ENCODE measurements around the gene SERPINE3. TPM values are rescaled to one million over a fixed set of nuclear protein-coding genes. Genes with fewer than 3 reads are reported as not detected.

The SERPINE3 gene
- total RNA-seq, 1 donor from 2014 or later: not detected

DNA sequence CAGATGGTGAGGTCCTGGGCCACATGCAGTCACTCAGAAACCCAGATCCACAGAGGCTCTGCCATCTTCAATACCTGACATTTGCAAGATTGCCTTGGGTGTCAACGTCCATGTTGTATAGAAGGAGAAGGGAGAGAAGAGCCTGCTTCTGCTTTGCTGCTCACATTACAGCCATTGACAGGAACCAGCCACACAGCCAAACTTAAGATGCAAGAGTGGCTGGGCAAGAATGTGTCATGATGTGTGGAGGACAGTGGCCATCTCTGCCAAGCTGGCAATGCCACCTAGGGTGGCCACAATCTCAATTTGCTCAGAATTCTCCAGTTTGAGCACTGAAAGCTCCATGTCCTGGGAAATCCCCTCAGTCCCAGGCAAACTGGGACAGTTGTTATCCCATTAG is 25.9 kb upstream of the SERPINE3 start:
- DNase-seq (ENCODE audit: low read depth): no peak
- Histone ChIP-seq H3K4me3 (ENCODE audit: low read depth, low read length) (no peak overlapping the region), H3K27me3 (ENCODE audit: control insufficient read depth, insufficient read depth, low read length) (no peaks in the 10 kb centered on the region), H3K36me3 (ENCODE audit: control insufficient read depth, insufficient read depth, low read length) (no peaks in the 10 kb centered on the region)
- TF ChIP-seq, protein P1, sequence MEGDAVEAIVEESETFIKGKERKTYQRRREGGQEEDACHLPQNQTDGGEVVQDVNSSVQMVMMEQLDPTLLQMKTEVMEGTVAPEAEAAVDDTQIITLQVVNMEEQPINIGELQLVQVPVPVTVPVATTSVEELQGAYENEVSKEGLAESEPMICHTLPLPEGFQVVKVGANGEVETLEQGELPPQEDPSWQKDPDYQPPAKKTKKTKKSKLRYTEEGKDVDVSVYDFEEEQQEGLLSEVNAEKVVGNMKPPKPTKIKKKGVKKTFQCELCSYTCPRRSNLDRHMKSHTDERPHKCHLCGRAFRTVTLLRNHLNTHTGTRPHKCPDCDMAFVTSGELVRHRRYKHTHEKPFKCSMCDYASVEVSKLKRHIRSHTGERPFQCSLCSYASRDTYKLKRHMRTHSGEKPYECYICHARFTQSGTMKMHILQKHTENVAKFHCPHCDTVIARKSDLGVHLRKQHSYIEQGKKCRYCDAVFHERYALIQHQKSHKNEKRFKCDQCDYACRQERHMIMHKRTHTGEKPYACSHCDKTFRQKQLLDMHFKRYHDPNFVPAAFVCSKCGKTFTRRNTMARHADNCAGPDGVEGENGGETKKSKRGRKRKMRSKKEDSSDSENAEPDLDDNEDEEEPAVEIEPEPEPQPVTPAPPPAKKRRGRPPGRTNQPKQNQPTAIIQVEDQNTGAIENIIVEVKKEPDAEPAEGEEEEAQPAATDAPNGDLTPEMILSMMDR (IDR thresholded peaks at IDR 0.05; ENCODE audit: insufficient read depth, low read length, poor library complexity, severe bottlenecking): no peak

DNA sequence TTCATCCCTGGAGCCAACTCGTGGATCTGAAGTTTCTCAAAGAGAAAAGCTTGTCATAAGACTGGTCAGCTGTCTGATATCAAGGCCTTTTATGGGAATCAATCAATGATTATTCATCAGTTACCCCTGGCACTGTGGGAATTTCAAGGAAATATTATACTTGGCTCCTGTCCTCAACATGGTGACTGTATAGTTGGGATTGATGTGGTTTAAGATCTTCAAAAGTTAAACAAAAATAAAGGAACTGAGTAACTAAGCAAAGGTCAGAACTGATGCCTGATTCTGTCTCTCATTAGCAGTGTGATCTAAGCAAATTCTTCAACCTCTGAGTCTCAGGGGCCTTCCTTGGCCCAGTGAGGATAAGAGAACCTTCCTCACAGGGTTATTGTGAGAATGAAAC is 22.2 kb upstream of the SERPINE3 start:
- Histone ChIP-seq H3K27me3 (ENCODE audit: control insufficient read depth, insufficient read depth, low read length) (no peaks in the 10 kb centered on the region), H3K36me3 (ENCODE audit: control insufficient read depth, insufficient read depth, low read length) (no peaks in the 10 kb centered on the region), H3K4me3 (ENCODE audit: low read depth, low read length) (no peak overlapping the region)
- TF ChIP-seq, protein P1 (IDR thresholded peaks at IDR 0.05; ENCODE audit: insufficient read depth, low read length, poor library complexity, severe bottlenecking): no peak
- DNase-seq (ENCODE audit: low read depth): peak; percentile 45

DNA sequence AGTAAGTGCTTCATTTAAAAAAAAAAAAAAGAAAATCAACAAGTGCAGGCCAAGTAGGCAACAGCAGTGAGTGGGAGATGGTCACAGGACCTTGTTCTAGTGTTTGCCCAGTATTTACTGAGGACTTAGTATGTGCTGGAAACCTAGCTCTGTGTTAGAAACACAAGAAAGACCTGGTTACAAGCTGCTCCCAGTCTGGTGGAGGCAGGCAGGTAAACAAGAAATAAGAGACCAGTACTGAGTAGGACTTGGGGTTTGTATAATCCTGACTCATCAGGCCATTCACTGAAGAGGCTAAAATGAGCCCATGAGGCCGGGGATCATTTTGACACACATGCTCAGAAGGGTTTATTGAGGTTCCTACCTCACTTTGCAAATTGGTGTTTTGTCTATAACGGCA is 21.5 kb upstream of the SERPINE3 start:
- DNase-seq (ENCODE audit: low read depth): no peak
- TF ChIP-seq, protein P1 (IDR thresholded peaks at IDR 0.05; ENCODE audit: insufficient read depth, low read length, poor library complexity, severe bottlenecking): no peak

DNA sequence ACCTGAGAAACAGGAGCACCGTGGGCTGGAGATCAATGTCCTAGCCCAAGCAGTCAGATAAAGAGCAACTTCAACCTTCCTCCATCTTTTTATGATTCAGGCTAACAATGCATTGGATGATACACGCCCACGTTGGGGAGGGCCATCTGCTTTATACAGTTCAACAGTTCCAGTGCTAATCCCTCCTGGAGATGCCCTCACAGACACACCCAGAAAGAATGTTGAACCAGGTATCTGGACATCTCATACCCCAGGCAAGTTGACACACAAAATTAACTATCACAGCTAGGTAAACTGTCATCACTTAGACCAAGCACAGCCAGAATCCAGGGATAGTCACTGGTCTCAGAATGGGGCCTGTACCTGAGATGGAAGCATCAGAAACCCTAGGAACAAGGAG is 20.6 kb upstream of the SERPINE3 start:
- H3K4me3 ChIP-seq (ENCODE audit: low read depth, low read length): no peak overlapping the region
- DNase-seq (ENCODE audit: low read depth): no peak
- TF ChIP-seq, protein P1 (IDR thresholded peaks at IDR 0.05; ENCODE audit: insufficient read depth, low read length, poor library complexity, severe bottlenecking): no peak
- H3K36me3 ChIP-seq (ENCODE audit: control insufficient read depth, insufficient read depth, low read length): no peaks in the 10 kb centered on the region
- no peaks in the 10 kb centered on the region for H3K27me3 ChIP-seq (ENCODE audit: control insufficient read depth, insufficient read depth, low read length)

More for the DNA sequence above, 21.5 kb upstream of the SERPINE3 start:
- Histone ChIP-seq H3K36me3 (ENCODE audit: control insufficient read depth, insufficient read depth, low read length) (no peaks in the 10 kb centered on the region), H3K4me3 (ENCODE audit: low read depth, low read length) (no peak overlapping the region), H3K27me3 (ENCODE audit: control insufficient read depth, insufficient read depth, low read length) (no peaks in the 10 kb centered on the region)

DNA sequence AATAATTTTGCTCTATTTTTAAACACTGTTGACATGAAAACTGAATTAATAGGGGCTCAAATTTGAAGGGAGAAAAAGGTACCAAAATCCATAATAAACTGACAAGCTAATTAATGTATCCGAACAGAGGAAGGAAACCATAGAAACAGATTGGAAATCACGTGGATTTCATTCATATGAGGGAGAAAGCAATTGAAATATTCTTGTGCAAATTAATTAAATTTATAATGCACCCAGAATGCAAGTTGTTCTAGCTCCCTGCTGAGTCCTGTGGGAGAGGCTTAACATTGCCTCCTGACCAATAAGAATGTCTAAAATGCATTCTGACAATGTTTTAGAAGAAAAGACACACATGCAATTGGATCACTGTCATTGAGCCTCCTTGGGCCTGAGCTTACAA is 17.7 kb upstream of the SERPINE3 start:
- DNase-seq (ENCODE audit: low read depth): no peak
- Histone ChIP-seq H3K27me3 (ENCODE audit: control insufficient read depth, insufficient read depth, low read length) (no peaks in the 10 kb centered on the region), H3K4me3 (ENCODE audit: low read depth, low read length) (no peak overlapping the region), H3K36me3 (ENCODE audit: control insufficient read depth, insufficient read depth, low read length) (no peaks in the 10 kb centered on the region)
- TF ChIP-seq, protein P1 (IDR thresholded peaks at IDR 0.05; ENCODE audit: insufficient read depth, low read length, poor library complexity, severe bottlenecking): no peak

DNA sequence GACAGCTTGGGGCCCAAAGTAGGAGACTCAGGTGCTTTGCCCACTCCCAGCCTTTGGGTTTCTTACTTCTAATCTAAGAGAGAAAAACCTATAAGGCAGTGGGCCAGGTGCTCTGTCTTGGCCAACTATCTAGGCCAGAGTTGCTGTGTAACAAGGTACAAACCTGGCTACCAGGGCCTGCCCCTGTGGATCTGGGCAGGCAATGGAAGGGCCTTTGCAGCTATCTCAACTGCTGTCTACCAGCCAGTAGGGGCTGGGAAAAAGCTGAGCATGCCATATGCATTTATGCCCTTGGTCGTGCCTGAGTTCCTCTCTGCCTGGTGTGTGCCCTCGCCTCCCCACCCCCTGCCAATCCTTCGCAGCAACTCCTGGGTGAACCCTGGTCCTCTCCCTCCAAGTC is 16.7 kb upstream of the SERPINE3 start:
- Histone ChIP-seq H3K27me3 (ENCODE audit: control insufficient read depth, insufficient read depth, low read length) (no peaks in the 10 kb centered on the region), H3K36me3 (ENCODE audit: control insufficient read depth, insufficient read depth, low read length) (no peaks in the 10 kb centered on the region), H3K4me3 (ENCODE audit: low read depth, low read length) (no peak overlapping the region)
- no peak for DNase-seq (ENCODE audit: low read depth)
- TF ChIP-seq, protein P1 (IDR thresholded peaks at IDR 0.05; ENCODE audit: insufficient read depth, low read length, poor library complexity, severe bottlenecking): no peak

All from kidney epithelial cell (primary cell).